ENCODE data around the gene PPP6R1.
"Not testable (repeated sequence)": the region's sequence is repeated elsewhere in the genome, so short reads cannot be mapped to it uniquely, and the experiment has no call there.

Gene PPP6R1

DNA sequence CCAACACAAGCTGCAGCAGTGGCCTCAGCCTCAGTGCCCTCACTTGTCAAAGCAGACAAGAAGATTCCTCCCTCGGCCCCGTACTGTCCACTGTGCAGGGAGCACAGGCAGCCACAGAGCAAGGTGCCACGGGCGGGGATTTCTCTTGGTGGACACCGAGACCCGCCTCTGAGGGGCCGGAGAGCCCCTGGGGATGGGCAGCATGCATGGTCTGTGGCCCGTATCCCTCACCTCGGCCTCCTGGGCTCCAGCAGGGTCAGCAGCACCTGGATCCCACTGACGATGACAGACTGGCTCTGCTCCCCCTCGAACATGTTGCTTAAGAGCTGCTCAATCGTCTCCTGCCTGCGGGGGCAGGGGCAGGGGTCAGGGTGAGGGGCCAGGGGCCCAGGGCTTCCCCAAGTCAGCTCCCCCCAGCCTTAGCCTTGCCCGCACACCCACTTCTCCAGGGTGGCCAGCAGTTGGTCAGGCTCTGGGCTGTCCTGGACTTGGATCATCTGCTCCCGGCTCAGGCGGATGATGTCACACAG, 16.8 kb downstream of the PPP6R1 start:
- no peak for DNase-seq

DNA sequence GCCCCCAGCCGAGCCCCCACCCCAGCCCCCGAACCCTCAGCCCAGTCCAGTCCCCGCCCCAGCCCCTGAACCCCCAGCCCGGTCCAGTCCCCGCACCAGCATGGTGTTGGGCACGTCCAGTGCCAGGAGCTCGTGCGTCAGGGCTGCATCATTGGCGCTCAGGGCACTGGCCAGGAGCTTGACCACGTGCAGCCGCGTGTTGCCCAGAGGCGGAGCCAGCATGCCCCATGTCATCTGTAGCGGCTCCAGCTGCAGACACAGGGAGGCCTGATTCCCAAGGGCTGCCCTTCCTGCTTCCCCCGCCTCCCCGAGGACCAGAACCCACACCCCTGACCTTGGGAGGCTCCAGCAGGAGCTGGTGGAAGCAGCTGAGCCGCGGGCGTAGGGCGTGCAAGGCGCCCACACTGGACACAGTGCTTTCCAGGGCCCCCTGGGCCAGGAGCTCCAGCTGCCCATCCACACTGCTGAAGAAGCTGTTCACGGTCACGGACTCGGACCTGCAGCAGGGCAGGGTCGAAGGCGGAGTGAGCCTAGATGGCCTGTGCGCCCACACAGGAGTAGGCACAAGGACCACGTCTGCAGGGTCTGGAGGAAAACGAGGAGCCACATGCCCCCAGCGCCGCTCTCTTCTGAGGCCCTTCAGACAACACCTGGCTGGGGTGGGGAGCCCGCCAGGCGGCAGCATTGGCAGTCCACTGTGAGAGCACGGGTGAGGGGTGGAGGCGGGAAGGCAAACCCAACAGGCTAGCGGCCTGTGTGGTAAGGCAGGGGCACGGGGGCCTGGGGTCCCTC, 17.5 kb downstream of the PPP6R1 start:
- no peak for DNase-seq

DNA sequence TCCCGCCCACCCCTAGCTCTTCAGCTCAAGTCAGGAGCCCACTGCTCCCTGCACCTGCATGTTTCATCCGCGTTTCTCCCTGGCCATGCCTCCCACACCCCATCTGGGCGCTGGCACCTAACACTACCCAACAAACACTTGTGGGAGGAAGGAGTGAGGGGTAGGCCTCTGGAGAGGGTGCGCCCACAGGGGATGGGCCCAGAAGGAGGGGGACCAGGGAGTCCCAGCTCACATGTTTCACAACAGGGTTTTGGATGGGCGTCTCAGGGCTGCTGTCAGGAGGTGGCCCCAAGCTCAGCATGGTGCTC, 18.1 kb downstream of the PPP6R1 start:
- DNase-seq = no peak

DNA sequence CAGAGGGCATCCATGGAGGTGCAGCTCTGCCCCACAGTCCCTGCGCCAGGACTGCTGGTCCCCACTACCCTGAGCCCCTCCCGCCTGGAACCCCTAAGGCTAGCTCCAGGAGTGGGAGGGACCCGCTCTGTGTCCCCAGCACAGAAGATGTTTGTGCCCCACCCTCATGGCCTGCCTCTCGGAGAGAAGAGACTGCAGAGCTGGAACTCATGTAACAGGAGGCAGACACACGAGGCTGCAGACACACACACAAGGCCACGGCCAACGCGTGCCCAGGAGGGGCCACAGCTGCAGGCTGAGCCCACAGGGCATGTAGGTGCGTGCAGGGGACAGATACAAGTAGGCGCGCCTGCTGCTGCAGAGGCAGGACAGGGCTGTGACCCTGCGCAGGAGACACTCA, 19.8 kb downstream of the PPP6R1 start:
- DNase-seq = no peak

DNA sequence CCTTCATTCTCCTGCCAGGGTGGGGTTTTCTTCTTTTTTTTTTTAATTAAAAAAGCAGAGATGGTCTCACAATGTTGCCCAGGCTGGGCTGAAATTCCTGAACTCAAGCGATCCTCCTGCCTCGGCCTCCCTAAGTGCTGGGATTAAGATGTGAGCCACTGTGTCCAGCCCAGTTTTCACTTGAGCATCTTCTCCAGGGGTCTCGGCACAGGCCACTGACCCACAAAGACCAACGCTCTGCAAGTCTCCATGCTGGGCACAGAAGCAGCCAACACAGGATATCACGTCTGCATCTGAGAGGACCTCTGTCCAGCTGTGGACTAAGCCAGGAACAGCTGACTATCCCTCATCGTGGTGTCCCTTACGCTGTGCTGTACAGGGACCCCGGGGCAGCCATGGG, 20.8 kb downstream of the PPP6R1 start:
- no peak for DNase-seq

DNA sequence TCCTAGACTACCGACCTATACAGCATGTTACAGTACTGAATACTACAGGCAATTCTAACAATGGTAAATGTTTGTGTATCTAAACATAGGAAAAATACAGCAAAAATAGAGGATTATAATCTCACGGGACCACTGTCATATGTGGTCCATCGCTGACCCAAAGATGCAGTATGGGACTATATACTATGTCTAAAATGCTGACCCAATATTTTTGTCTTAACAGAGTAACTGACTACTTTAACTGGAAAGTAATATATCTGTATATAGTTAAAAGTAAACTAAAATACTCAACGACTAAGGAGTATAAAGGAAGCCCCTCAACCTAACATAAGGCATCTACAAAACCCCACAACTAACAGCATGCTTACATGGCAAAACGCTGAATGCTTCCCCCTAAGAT, 25.8 kb downstream of the PPP6R1 start:
- no peak for DNase-seq

DNA sequence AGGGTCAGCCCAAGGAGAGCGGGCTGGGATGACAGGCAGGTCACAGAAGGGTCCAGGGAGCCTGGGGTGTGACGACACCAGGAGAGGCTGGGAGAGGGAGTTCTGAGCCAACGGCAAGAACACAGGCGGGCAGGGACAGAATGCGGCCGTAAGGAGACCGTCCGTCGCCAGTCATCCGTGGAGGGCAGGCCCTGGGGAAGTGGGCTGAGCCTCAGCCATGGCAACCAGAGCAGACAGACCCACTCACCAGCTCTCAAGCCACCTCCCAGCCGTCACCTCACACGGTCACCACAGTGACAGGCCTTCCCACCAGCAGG, 26.6 kb downstream of the PPP6R1 start:
- no peak for DNase-seq

DNA sequence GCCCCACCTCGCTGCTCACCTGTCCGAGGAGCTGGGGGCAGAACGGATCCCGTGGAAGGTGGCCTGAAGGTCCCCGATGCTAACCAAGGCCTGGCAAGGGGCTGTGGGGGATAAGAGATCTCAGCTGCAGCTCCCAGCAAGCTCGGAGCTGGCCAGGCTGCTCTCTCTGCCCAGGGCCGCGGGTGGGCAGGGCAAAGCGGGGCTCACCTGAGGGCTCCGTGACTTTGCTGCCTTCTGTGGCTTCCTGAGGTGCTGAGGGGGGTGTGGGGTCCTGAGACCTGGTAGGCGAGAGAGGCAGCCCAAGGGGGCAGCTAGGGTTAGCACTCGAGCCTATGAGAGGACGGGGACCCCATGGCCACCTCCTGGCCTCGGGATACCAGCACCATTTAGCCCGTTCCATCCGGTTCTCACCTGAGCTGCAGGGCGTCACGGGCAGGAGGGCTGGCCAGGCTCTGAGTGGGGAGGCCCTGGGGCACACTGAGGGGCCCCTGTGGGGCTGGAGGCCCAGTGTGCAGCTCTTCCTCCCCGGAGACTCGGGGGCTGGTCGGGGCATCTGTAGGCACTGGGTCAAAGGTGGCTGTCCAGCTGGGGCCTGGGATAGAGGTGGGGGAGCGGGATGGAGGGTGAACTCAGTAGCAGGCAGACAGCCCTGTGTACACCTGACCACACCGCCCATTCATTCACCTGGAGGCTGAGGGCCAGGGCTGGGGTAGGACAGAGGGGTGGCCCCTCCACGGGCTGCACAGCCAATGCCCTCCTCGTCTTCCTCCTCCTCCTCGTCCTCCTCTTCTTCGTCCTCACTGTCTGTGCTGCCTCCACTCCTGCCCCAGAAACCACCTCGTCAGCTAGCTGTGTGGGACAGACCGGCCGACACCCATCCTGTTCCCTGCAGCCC, 27.2 kb downstream of the PPP6R1 start:
- DNase-seq = no peak

DNA sequence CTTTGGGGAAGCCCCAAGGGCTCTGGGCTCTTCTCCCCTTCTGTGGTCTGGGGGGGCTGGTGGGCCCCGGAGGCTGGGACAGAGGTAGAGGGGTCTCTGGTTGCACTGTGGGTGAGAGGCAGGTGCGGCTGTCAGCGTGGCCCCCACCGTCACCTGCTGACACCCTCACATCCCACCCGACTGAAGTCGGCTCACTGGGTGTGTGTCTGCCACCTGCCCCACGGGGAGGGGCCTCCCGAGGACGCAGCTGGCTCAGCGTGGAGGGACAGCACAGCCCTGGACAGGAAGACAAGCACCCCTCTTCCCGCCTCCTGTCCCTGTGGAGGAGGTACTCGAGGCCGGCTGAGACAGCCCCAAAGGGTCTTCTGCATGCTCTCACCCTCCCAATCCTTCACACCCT, 28.0 kb downstream of the PPP6R1 start:
- DNase-seq = no peak

DNA sequence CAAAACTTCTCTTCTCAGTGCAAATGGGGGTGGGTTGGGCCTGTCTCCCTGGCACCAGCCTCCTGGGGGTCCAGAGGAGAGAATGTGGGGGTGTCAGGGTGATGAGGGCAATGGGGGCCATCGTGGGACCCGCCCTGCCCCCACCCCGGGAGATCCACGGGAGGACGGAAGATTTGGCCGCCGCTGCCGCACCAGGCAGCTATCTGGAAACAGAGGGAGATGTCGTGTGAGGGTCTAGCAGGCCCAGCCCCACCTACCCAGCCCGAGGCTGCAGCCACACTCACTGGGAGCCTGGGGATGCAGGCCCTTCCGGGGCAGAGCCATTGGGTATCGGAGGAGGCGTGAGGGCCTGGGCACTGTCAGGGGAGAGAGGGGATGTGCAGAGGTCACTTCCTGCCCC, 28.5 kb downstream of the PPP6R1 start:
- DNase-seq = no peak

DNA sequence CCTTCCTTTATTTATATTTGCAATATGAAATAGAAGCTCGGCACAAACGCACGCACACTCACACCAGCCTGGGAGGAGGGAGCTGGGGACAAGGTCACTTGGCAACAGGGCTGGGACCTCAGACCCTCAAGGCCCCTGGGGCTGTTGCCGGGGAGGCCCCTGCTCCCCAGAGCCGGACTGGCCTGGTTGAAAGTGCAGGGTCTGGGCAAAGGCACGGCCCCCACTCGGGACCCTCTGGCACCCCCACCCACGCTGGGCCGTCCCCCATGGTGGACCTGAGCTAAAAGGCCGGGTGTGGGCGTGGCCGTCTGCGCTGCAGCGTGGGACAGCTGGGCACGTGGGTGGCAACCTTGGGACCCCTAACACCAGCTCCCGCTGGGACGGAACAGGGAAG, 29.0 kb downstream of the PPP6R1 start:
- no peak for DNase-seq

DNA sequence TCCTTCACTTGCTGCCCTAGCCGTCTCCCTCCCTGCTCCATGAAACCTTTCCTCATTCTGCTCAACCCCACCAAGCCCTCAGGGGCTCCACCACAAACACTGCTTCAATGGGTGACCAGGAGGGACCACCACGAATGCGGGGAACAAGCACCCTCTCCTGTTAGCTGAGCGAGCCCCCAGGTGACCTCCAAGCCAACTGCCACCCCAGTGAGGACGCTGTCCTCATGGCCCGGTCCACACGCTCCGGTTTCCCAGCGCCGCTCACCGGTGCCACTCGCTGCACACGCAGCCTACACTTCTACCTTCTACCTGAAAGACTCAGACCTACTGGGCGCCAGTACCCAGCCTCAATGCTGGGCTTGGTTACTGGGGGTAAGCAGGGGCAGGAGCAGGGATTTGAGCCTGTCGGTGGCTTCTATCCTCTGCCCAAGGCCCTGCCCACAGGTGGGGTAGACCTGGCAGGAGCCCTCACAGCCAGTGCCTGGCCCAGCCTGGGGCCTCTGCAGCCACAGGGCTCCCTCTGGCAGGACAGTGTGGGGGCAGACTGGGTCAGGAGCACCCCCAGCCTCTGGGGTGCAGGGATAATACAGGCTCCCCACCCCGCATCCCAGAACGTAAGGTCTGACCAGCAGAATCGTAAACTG, 29.6 kb downstream of the PPP6R1 start:
- no peak for DNase-seq

DNA sequence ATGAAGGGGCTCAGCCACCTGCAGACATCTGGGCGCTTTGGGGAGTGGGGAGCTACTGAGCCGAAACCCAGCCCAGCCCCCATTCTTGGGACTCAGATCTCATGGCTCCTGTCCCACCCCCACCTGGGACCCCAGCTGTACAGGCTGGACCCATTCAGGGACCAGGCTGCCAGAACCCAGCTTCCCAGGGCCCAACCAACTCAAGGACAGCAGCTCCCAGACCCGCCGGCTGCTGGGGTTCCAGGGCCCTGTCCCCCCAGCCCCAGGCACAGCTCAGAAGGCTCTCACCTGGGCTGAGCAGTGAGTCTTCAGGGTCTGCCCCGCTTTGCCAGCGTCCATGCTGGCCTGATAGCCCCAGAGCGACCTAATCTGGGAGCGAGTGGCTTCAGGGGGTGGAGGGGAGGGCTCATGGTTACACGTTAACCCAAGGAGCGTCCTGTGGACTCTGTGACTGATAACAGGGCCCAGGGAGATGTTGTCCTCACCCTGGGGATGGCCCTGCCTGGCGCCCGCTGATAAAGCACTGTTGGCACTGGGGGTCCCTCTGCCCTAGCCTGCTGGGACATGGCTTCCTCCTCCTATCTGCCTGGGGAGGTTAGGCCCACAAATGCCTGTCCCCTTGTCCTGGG, 30.3 kb downstream of the PPP6R1 start, which contains the start of gene TMEM86B:
Gene TMEM86B, minus strand, starts transcription at position 361 of the 629 bp plus-strand sequence. Its CDS starts 22 bp downstream, at position 339.
- DNase-seq = no peak

DNA sequence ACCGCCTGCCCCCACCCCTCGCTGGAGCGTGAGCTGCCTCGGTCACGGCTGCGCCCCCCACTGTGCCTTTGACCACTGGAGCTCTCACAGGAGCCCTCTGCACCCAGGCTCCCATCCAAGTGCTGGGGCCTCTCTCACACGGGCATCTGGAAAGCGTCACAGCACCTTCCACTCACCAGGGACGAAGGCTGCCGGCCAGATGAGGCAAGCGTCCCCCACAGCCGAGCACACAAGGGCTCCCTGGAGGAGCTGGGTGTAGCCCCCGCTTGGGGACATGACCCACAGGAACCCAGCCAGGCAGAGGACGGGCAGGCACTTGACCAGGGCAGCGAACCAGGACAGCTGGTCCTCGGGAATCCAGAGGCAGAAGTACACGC, 30.8 kb downstream of the PPP6R1 start:
- DNase-seq = no peak

DNA sequence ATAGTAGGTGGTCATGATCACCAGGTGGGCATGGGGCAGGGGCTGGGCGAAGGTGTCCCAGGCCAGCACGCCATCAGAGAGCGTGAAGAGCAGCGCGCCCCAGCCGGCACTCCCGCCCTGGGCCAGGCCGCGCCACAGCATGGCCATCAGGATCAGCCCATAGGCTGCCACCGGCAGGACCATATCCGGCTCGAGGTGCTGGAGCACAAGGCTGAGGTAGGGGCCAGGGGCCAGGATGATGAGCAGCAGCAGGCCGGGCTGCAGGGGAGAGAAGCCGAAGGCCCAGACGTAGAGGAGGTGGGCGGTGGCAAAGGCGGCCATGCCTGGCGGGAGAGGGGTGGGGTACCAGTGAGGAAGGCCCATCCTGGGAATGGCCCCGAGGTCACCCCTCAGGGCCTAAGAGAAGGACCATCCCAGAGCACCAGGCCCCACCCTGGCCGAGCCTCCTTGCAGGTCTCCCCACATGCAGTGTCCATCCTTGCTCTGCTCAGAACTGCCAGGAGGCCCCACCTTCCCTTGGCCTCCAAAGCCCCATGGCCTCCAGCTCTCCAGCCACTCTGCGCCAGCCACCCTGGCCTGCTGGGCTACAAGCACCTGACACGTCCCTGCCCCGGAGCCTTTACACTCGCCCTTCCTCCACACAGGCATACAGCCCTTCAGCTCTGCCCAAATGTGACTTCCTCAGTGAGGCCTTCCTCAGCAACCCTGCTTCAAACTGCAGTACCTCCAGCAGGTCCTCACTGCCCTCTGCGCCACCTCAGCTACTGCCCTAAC, 31.4 kb downstream of the PPP6R1 start:
- DNase-seq = no peak

DNA sequence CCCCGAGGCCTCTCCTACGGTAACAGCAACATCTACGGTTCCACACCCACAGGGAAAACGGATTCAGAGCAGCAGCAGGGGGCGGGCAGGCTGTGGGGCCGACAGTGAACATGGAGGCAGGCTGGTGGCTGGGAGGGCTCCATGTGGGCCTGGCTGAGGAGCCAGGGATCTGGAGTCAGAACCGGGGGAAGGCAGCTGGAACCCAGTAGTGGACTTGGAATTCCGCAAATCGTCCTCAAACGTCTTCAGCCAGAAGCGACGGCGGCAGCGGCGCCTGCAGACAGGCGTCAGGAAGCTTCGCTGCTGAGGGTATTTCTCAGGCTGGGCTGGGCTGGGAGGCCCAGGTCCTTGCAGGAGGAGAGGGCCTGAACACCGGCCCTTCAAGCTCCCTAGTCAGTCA, 32.0 kb downstream of the PPP6R1 start:
- no peak for DNase-seq

DNA sequence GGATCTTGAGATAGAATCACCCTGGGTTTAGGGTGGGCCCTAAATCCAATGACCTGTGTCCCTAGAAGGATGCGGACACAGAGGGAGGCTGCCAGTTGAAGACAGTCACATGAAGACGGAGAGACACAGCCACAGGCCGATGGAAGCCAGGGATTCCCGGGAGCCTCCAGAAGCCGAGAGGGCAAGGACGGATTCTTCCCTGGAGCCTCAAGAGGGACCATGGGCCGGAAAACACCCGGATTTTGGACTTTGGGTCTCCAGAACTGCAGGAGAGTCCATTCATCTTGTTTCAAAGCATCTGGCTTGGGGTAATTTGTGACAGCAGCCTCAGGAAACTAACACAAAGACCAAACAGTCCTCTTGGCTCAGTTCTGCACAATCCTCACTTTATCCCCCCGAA, 32.5 kb downstream of the PPP6R1 start:
- DNase-seq = no peak

DNA sequence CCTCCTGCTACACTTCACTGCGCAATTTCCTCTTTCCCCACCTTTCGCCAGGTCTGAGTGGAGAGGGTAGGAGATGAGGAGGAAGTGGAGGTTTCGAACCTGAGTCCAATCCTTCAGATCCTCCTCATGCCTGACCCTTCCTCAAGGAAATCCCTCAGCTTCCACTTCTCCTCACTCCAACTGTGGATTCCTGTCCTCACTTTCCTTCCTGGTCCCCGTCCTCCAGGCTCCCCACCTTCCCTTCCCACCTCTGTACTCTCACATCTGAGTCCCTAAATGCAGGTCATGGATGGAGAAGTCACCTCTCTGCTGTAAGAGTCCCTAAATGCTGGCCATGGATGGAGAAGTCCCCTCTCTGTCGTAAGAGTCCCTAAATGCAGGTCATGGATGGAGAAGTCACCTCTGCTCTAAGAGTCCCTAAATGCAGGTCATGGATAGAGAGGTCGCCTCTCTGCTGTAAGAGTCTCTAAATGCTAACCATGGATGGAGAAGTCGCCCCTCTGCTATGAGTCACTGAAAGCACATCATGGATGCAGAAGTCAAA, 33.3 kb downstream of the PPP6R1 start:
- no peak for DNase-seq

DNA sequence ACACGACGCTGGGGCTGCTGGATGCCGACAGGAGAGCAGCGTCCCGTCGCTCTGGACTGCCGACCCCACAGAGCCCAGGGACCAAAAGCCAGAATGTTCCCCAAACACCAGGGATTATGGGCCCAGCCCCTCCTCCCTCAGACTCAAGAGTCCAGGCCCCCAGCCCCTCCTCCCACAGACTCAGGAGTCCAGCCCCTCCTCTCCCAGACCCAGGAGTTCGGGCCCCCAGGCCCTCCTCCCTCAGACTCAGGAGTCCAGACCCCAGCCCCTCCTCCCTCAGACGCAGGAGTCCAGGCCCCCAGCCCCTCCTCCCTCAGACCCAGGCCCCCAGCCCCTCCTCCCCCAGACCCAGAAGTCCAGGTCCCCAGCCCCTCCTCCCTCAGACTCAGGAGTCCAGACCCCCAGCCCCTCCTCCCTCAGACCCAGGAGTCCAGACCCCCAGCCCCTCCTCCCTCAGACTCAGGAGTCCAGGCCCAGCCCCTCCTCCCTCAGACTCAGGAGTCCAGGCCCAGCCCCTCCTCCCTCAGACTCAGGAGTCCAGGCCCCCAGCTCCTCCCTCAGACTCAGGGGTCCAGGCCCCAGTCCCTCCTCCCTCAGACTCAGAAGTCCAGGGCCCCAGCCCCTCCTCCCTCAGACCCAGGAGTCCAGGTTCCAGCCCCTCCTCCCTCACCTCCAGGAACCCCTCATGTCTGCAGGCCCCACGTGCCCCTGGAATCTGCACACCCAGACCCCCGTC, 34.0 kb downstream of the PPP6R1 start:
- DNase-seq = not testable (repeated sequence)

DNA sequence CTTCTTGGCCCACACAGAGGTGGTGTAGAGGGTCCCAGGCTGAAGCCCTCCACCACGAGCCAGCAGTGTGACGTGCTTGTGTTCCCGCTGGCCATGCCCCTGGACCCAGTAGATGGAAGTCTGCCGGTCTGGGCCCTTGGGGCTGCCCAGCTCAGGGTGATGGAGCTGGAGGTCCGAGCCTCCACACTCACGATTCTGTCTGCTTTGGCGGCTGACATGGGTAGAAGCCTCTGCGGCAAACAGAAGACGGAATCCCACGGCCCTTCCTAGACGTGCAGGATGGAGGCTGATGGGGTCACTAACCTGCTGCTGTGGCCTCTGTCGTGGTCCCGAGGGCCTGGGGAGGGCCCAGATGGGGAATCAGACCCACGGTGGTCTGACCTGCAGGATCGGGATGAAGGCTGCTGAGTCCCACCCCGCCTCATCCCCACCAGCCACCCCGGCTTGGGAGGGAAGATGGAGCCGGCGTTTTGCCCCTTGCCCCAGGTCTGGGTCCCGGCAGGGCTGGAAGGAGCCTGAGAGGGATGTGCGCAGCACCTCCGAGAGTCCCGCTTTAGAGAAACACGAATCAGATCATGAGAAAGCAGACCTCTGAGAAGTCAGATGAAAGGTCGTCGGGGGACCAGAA, 34.7 kb downstream of the PPP6R1 start:
- no peak for DNase-seq
